H9 (cell line): ENCODE results near the gene MFSD1. TPM values are rescaled to one million over a fixed set of nuclear protein-coding genes. Genes with fewer than 3 reads are reported as not detected.

Experiments
- DNase-seq: peaks from one replicate; pipeline ENCODE4 v3.0.0-alpha.2; 2017
- H2AFZ ChIP-seq: one replicate; pipeline ENCODE4 v1.6.1; 2013; ENCODE audit warnings: mild to moderate bottlenecking, low read length, control low read depth, moderate library complexity
- H2AK5ac ChIP-seq: 2 replicates; pipeline ENCODE4 v1.6.1; 2013; ENCODE audit warnings: low read length, control low read depth, mixed read lengths; ENCODE audit not compliant: insufficient read length
- H2BK120ac ChIP-seq: one replicate; pipeline ENCODE4 v1.6.1; 2013; ENCODE audit warnings: low read depth, mild to moderate bottlenecking, low read length, control low read depth, inconsistent platforms; ENCODE audit not compliant: poor library complexity, severe bottlenecking
- H2BK12ac ChIP-seq: 2 replicates; pipeline ENCODE4 v1.6.1; 2013; ENCODE audit warnings: low read length, control low read depth, mixed read lengths, low read depth; ENCODE audit not compliant: insufficient read length
- H2BK15ac ChIP-seq: 2 replicates; pipeline ENCODE4 v1.6.1; 2013; ENCODE audit warnings: low read depth, low read length, control low read depth
- H2BK20ac ChIP-seq: one replicate; pipeline ENCODE4 v1.6.1; 2013; ENCODE audit warnings: low read depth, mild to moderate bottlenecking, low read length, control low read depth, inconsistent platforms; ENCODE audit not compliant: poor library complexity, severe bottlenecking
- H2BK5ac ChIP-seq: 2 replicates; pipeline ENCODE4 v1.6.1; 2013; ENCODE audit warnings: low read length, control low read depth, mixed read lengths; ENCODE audit not compliant: insufficient read length
- H3K14ac ChIP-seq: 2 replicates; pipeline ENCODE4 v1.6.1; 2013; ENCODE audit warnings: low read length, control low read depth; ENCODE audit not compliant: insufficient read depth
- H3K18ac ChIP-seq: 2 replicates; pipeline ENCODE4 v1.6.1; 2013; ENCODE audit warnings: low read depth, mild to moderate bottlenecking, mixed read lengths, low read length, control low read depth; ENCODE audit not compliant: insufficient read length
- H3K23ac ChIP-seq: 2 replicates; pipeline ENCODE4 v1.6.1; 2013; ENCODE audit warnings: low read length, control low read depth, mixed read lengths, low read depth; ENCODE audit not compliant: insufficient read length
- H3K23me2 ChIP-seq: 2 replicates; pipeline ENCODE4 v1.6.1; 2013; ENCODE audit warnings: low read depth, mild to moderate bottlenecking, mixed read lengths, low read length, control low read depth; ENCODE audit not compliant: insufficient read length, poor library complexity, severe bottlenecking
- H3K27ac ChIP-seq: 2 replicates; pipeline ENCODE4 v1.5.1; 2013; ENCODE audit warnings: low read length, control low read depth, mixed read lengths, low read depth; ENCODE audit not compliant: insufficient read length
- H3K27me3 ChIP-seq: 2 replicates; pipeline ENCODE4 v1.6.1; 2013; ENCODE audit warnings: low read length, control low read depth, inconsistent platforms; ENCODE audit not compliant: insufficient read depth
- H3K4ac ChIP-seq: 2 replicates; pipeline ENCODE4 v1.6.1; 2013; ENCODE audit warnings: low read depth, mild to moderate bottlenecking, control low read depth, inconsistent platforms, low read length, moderate library complexity
- H3K4me1 ChIP-seq: 2 replicates; pipeline ENCODE4 v1.6.1; 2013; ENCODE audit warnings: low read length, control low read depth, inconsistent platforms; ENCODE audit not compliant: insufficient read depth
- H3K4me2 ChIP-seq: 2 replicates; pipeline ENCODE4 v1.6.1; 2013; ENCODE audit warnings: low read length, control low read depth, mixed read lengths; ENCODE audit not compliant: insufficient read length, insufficient read depth
- H3K56ac ChIP-seq: 2 replicates; pipeline ENCODE4 v1.6.1; 2013; ENCODE audit warnings: low read depth, mild to moderate bottlenecking, mixed read lengths, low read length, control low read depth; ENCODE audit not compliant: insufficient read length
- H3K79me1 ChIP-seq: 2 replicates; pipeline ENCODE4 v1.6.1; 2013; ENCODE audit warnings: low read depth, mild to moderate bottlenecking, moderate library complexity, low read length, control low read depth, inconsistent platforms; ENCODE audit not compliant: insufficient read depth, poor library complexity, severe bottlenecking
- H3K79me2 ChIP-seq: 2 replicates; pipeline ENCODE4 v1.6.1; 2013; ENCODE audit warnings: low read length, control low read depth, inconsistent platforms; ENCODE audit not compliant: insufficient read depth
- H3K9ac ChIP-seq: 2 replicates; pipeline ENCODE4 v1.6.1; 2013; ENCODE audit warnings: low read length, control low read depth, mixed read lengths; ENCODE audit not compliant: insufficient read length; ENCODE audit errors: extremely low read depth
- H3K9me3 ChIP-seq: one replicate; pipeline ENCODE4 v1.6.1; 2013; ENCODE audit warnings: low read depth, low read length, inconsistent platforms; ENCODE audit not compliant: control insufficient read depth
- H3T11ph ChIP-seq: one replicate; pipeline ENCODE4 v1.6.1; 2013; ENCODE audit warnings: mild to moderate bottlenecking, low read length, control low read depth, inconsistent platforms
- H4K20me1 ChIP-seq: one replicate; pipeline ENCODE4 v1.6.1; 2013; ENCODE audit not compliant: control insufficient read depth, insufficient read length, insufficient read depth
- H4K5ac ChIP-seq: 2 replicates; pipeline ENCODE4 v1.6.1; 2013; ENCODE audit warnings: low read depth, mild to moderate bottlenecking, mixed read lengths, low read length, control low read depth; ENCODE audit not compliant: insufficient read length
- H4K8ac ChIP-seq: replicated peaks from 2 replicates; pipeline ENCODE4 v1.6.1; 2013; ENCODE audit warnings: low read length, control low read depth, mixed read lengths, low read depth; ENCODE audit not compliant: insufficient read length
- H4K91ac ChIP-seq: 2 replicates; pipeline ENCODE4 v1.6.1; 2013; ENCODE audit warnings: low read depth, mild to moderate bottlenecking, moderate library complexity, mixed read lengths, low read length, control low read depth; ENCODE audit not compliant: insufficient read length
- H3K27ac Mint-ChIP-seq, 3 experiments: 2 replicates in 2 of 3; 3 replicates in 1 of 3; pipeline ENCODE4 v1.8.0; 2020 to 2021; ENCODE audit warnings: mixed read lengths in 3 of 3, mild to moderate bottlenecking in 1 of 3, moderate library complexity in 1 of 3
- H3K27me3 Mint-ChIP-seq: 2 replicates; pipeline ENCODE4 v1.8.0; 2021; ENCODE audit warnings: low read depth, mild to moderate bottlenecking, moderate library complexity, mixed read lengths
- H3K36me3 Mint-ChIP-seq, 3 experiments: 2 replicates in 2 of 3; 3 replicates in 1 of 3; pipeline ENCODE4 v1.8.0; 2020 to 2021; ENCODE audit warnings: low read depth in 3 of 3, mixed read lengths in 3 of 3; ENCODE audit not compliant: insufficient read depth in 1 of 3
- H3K4me1 Mint-ChIP-seq, 2 experiments: 2 replicates each; pipeline ENCODE4 v1.8.0; 2020; ENCODE audit warnings: mixed read lengths in 2 of 2
- H3K4me3 Mint-ChIP-seq, 2 experiments: 2 replicates in 1 of 2; 3 replicates in 1 of 2; pipeline ENCODE4 v1.8.0; 2020 to 2021; ENCODE audit warnings: mild to moderate bottlenecking in 2 of 2, mixed read lengths in 2 of 2, moderate library complexity in 1 of 2
- H3K9me3 Mint-ChIP-seq, 2 experiments: 2 replicates in 1 of 2; 3 replicates in 1 of 2; pipeline ENCODE4 v1.8.0; 2020; ENCODE audit warnings: mild to moderate bottlenecking in 2 of 2, mixed read lengths in 2 of 2, moderate library complexity in 1 of 2
- CTCF ChIP-seq: fragments of 200-600 bp; sonication (generic); conservative IDR thresholded peaks from 3 replicates; pipeline ENCODE4 v1.8.0; 2021; ENCODE audit warnings: antibody characterized with exemption, mild to moderate bottlenecking
- WGBS: extraction: QIAGEN DNeasy Blood & Tissue Kit; methylation state at CpG from one replicate; pipeline ENCODE4 v1.1.7; 2013; ENCODE audit warnings: missing lambda C conversion rate, low lambda C conversion rate, mixed read lengths; ENCODE audit not compliant: insufficient read length; ENCODE audit errors: extremely low coverage; 5-methylcytosine and 5-hydroxymethylcytosine counted together
- total RNA-seq: library from RNA; stranded (reverse); gene quantifications from 2 replicates; pipeline ENCODE4 v1.2.1, GENCODE V29; 2021

Gene MFSD1
- total RNA-seq, 1 experiment from 2014 or later = 9.5 TPM

DNA sequence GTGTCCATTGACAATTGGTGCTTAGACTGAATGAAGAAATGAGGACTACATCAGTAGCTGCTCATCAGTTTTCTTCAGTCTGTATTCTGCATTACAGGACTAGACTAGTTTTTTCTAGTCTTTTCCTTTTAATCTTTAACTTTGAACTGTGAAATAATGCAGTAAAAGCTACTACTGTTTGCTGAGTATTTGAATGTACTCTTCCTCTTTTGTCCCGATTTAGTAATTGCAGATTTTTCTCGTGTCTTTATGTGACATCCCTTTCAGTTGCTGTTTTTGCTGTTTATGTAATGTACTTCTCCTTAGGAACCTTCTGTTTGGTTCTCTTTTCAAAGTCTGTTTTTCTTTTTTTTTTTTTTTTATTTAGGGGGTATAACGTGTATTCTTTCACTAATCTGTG is 17.4 kb downstream of the MFSD1 start:
- Histone ChIP-seq H3K4ac (no peak overlapping the region), H2AFZ (no peak overlapping the region), H3K4me2 (no peak overlapping the region), H3K9me3 (no peaks in the 10 kb centered on the region), H3K18ac (no peak overlapping the region), H2BK20ac (no peak overlapping the region), H2BK120ac (no peak overlapping the region), H3K27ac (no peak overlapping the region), H3K4me1 (no peaks in the 10 kb centered on the region), H4K8ac (no peak overlapping the region), H3K56ac (no peak overlapping the region), H3K9ac (no peak overlapping the region), H2AK5ac (no peak overlapping the region), H2BK15ac (no peak overlapping the region), H3K23ac (no peak overlapping the region), H4K5ac (no peak overlapping the region), H3K79me1 (no peaks in the 10 kb centered on the region), H3K79me2 (no peaks in the 10 kb centered on the region), H4K20me1 (no peaks in the 10 kb centered on the region), H3T11ph (no peak overlapping the region), H2BK5ac (no peak overlapping the region), H4K91ac (no peak overlapping the region), H2BK12ac (no peak overlapping the region), H3K14ac (no peak overlapping the region), H3K23me2 (no peaks in the 10 kb centered on the region), H3K27me3 (no peaks in the 10 kb centered on the region)
- DNase-seq = no peak
- Mint-ChIP-seq H3K4me1 (no peaks in the 10 kb centered on the region), H3K4me3 (no peak overlapping the region), H3K9me3 (no peaks in the 10 kb centered on the region), H3K27ac (peak overlapping the region in 1 of 3 experiments; percentile 49; a peak in 1 of 7 replicates), H3K27me3 (no peaks in the 10 kb centered on the region), H3K36me3 (no peaks in the 10 kb centered on the region; a peak in 1 of 7 replicates)
- no CpG with 5 or more reads among the region's 3 CpGs for whole genome bisulfite sequencing
- no peak for TF ChIP-seq CTCF
